H4 (cell line): ENCODE measurements around the gene AMBRA1. TPM values are rescaled to one million over a fixed set of nuclear protein-coding genes. Genes with fewer than 3 reads are reported as not detected.

ENCODE experiments used
- DNase-seq: peaks from one replicate; pipeline ENCODE4 v3.0.0-alpha.2; 2015; ENCODE audit warnings: low spot score
- total RNA-seq: library from RNA; depleted of rRNA; stranded (reverse); fragments of >200 nt; shearing (Covaris generic); gene quantifications from 2 replicates; pipeline ENCODE4 v1.2.3, GENCODE V29; 2014

Gene AMBRA1
- total RNA-seq, 1 experiment from 2014 or later: 28.5 TPM

DNA sequence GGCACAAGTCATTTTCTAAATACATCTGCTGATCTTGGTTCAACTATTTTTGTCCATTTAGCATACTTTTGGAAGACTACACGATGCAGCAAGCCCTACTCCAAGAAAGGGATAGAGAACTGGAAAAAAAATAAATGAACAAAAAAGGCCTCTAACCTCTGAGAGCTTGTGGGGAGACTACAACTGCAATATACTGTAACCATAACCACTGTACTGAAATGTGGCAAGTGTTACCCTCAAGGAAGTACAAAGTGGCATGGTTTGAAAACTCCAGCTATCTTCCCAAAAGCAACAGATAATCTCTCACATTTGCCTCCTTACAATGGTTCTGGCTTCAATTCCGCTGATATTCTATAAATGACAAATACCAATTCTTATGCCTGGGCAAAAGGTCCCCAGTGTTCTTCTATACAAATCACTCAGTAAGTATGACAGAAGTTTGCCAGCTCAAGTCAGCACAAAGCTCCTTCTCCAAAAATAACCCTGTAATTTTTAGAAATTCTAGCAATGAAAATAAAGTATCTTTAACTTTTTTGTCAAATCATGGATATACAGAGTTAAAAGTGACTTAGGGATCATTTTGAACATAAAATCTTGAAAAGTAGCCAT, 22.9 kb downstream of the AMBRA1 start:
- DNase-seq: no peak

DNA sequence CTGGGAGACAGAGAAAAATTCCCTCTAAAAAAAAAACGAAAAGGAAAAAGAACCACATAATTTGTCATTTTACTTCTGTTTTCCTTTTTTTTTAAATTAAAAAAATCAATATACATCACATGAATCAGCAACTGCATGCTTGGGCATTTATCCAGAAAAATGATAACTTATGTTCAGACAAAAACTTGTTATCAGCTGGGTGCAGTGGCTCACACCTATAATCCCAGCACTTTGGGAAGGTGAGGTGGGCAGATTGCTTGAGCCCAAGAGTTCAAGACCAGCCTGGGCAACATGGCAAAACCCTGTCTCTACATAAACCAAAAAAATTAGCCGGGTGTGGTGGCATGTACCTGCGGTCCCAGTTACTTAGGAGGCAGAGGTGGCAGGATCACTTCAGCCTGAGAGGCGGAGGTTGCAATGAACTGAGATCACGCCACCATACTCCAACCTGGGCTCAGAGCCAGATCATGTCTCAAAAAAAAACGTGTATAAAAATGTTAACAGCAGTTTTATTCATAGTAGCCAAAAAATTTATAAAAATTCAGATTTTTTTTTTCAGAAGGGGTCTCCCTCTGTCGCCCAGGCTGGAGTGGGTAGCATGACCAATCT, 28.5 kb downstream of the AMBRA1 start:
- DNase-seq: no peak

- no peak for DNase-seq
These were observed 29.4 kb downstream of the AMBRA1 start for GRCh38 chr11:46564459-46564858.

- DNase-seq: no peak
These were observed 31.3 kb downstream of the AMBRA1 start for GRCh38 chr11:46562527-46562926.

GRCh38 chr11:46560300-46560991, 33.4 kb downstream of the AMBRA1 start:
- DNase-seq: peak; percentile 36

GRCh38 chr11:46559815-46560214, 34.0 kb downstream of the AMBRA1 start:
- no peak for DNase-seq

GRCh38 chr11:46557684-46558151, 36.1 kb downstream of the AMBRA1 start:
- peak; percentile 28 for DNase-seq

DNA sequence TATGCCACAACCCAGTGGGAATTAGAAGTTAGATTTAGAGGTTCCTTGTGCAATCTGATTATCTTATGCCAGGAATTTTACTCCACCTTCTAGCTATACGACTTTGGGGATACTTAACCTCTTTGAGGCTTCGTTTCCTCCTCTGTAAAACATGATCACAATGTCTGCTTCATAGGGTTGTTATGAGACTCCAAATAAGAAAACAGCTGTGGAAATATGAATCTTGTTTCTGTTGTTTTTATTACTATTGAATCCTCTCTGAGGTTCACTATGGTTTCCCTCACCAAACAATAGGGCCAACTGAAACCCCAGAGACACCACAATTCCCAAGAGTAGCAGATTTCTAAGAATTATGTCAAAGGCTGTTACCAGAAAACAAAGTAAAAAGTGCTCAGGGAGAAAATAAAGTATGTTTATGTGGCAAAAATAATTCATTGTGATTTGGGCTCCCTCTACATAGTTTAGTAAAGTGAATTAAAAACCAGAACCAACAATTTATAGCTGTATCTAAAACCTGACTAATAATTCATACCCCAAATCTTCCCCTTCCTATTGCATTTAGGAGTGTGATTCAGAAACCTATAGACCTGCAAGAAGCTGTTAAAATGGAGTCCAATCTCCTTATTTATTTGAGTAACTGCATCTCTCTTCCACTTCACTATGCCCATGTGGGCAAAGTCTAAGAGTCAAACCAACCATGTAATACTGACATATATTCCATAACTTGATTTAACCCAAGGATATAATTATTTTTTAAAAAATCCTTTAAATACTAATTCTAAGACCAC, 38.4 kb downstream of the AMBRA1 start:
- DNase-seq: no peak

GRCh38 chr11:46554213-46555147, 39.3 kb downstream of the AMBRA1 start:
- peak; percentile 70 for DNase-seq

DNA sequence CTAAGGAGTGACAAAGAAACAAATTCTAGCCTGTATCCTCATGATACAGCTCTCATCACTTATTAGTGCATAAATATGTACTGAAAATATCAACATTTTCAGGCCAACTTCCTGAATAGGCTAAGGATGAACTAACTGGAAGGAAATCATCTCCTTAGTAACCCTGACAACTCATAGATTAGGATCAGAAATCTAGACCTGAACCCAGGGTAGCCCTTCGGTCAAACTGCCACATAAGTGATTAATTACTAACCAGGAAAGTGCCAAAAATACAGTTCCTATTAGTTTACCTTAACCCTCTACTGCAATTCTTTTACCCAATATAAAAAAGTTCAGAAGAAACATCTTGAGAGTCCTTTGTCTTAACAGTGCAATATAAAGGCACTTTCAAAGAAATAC, 40.0 kb downstream of the AMBRA1 start:
- no peak for DNase-seq

- DNase-seq: no peak
These were observed 42.6 kb downstream of the AMBRA1 start for GRCh38 chr11:46551261-46551660.

DNA sequence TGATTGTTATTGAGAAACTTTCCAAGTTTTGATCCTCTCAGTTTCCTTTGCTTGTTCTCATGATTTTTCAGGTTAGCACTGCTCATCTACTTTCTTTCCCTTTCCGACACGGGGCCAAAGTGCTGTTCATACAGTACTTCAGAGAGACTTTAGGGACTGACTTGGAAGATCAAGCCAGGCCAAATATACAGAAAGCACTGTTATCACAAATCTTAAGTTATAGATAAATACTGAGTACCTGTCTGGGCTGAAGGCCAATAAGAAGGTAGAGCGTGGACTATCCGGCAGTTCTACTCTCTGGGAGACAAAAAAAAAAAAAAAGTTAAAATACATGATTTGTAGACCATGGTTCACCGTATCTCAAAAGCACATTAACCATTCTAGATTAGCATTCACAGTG, 46.2 kb downstream of the AMBRA1 start:
- DNase-seq: no peak

- no peak for DNase-seq
These were observed 50.3 kb downstream of the AMBRA1 start for GRCh38 chr11:46543564-46543963.

- no peak for DNase-seq
These were observed 52.0 kb downstream of the AMBRA1 start for GRCh38 chr11:46541593-46542371.

GRCh38 chr11:46540807-46541206, 53.0 kb downstream of the AMBRA1 start:
- DNase-seq: no peak

GRCh38 chr11:46537537-46538295, 56.1 kb downstream of the AMBRA1 start:
- DNase-seq: peak; percentile 83

GRCh38 chr11:46537121-46537520, 56.7 kb downstream of the AMBRA1 start:
- DNase-seq: no peak

GRCh38 chr11:46535688-46536087, 58.1 kb downstream of the AMBRA1 start:
- DNase-seq: no peak

DNA sequence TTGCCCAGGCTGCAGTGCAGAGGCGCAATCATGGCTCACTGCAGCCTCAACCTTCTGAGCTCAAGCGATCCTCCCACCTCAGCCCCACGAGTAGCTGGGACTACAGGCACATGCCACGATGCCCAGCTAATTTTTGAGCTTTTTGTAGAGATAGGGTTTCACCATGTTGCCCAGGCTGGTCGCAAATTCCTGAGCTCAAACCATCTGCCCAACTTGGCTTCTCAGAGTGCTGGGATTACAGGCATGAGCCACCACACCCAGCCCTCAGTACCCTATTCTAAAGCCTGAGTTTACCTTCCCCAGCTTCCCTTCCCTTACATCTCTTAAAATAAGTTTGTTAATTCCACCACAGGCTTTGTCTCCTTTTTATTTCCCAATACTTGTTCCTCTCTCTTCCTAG, 59.1 kb downstream of the AMBRA1 start:
- DNase-seq: no peak
